ENCODE measurements around the gene RAET1G.

DNA sequence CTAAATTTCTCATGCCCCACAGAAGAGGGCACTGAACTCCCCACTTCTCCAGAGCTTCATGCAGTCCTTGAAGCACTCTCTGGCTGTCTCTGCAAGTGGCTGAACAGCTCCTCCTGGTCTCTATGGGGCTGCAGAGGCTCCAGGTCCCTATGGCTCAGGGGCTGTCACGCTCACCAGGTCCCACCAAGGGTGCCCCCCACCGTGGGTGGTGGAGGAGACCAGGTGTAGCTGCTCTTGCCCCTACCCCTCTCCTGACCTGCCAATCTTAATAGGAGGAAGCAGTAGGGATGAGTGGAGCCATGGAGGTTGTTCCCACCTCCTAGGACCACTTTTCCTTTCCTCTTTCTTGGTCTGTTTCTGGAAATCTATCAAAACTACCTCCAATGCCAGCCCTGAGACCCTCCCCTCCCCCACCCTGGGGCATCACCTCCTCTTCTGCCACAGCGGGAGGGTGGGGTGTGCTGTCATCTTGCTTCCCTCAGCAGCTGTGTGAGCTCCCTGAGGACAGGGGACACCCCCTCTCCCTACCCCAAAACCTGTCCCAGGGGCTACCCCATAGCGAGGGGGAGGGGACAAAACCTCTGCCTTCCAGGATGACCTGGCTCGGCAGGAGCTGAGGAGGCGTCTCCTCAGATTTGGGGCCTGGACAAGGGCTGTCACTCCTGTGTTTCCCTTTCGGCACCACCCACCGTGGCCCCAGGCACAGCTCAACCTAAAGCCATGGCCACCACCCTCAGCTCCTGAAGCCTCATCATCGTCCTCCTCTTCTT lies 13.0 kb downstream of the RAET1G start:
- TF ChIP-seq POLR2A (conservative IDR thresholded peaks at IDR 0.05), result no peak
- TF ChIP-seq, protein P1, sequence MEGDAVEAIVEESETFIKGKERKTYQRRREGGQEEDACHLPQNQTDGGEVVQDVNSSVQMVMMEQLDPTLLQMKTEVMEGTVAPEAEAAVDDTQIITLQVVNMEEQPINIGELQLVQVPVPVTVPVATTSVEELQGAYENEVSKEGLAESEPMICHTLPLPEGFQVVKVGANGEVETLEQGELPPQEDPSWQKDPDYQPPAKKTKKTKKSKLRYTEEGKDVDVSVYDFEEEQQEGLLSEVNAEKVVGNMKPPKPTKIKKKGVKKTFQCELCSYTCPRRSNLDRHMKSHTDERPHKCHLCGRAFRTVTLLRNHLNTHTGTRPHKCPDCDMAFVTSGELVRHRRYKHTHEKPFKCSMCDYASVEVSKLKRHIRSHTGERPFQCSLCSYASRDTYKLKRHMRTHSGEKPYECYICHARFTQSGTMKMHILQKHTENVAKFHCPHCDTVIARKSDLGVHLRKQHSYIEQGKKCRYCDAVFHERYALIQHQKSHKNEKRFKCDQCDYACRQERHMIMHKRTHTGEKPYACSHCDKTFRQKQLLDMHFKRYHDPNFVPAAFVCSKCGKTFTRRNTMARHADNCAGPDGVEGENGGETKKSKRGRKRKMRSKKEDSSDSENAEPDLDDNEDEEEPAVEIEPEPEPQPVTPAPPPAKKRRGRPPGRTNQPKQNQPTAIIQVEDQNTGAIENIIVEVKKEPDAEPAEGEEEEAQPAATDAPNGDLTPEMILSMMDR (IDR thresholded peaks at IDR 0.05 in 2 of 3, conservative IDR thresholded peaks at IDR 0.05 in 1 of 3; ENCODE audit: insufficient read depth in 2 of 3, low read depth in 1 of 3, low read length in 3 of 3), result no peak
- TF ChIP-seq HMG20A (CRISPR knock-in tag; conservative IDR thresholded peaks at IDR 0.05), result no peak
- no peak for TF ChIP-seq CREM (IDR thresholded peaks at IDR 0.05; ENCODE audit: low read depth)
- TF ChIP-seq SPI1 (IDR thresholded peaks at IDR 0.05; ENCODE audit: borderline replicate concordance, low read depth, low read length), result no peak
- no peak for TF ChIP-seq SRSF7 (optimal IDR thresholded peaks at IDR 0.05; ENCODE audit: low read depth, low read length)
- no peak for TF ChIP-seq RFX7 (CRISPR knock-in tag; IDR thresholded peaks at IDR 0.05)
- no peak for TF ChIP-seq SIN3B (IDR thresholded peaks at IDR 0.05; ENCODE audit: low read depth)
- no peak for TF ChIP-seq BDP1 (IDR thresholded peaks at IDR 0.05; ENCODE audit: insufficient read depth, insufficient read length)
- TF ChIP-seq PATZ1 (CRISPR knock-in tag; IDR thresholded peaks at IDR 0.05; ENCODE audit: borderline replicate concordance), result no peak
- TF ChIP-seq ATF7 (IDR thresholded peaks at IDR 0.05), result no peak
